IMR-90 (cell line): ENCODE data around the gene BRD1.

ENCODE experiments used
- BHLHE40 ChIP-seq: fragments of 150-350 bp; IDR thresholded peaks from 2 replicates; pipeline ENCODE4 v1.6.1; 2016; ENCODE audit warnings: mild to moderate bottlenecking, low read depth, low read length
- CEBPB ChIP-seq: IDR thresholded peaks from 2 replicates; pipeline ENCODE4 v1.6.1; 2012; ENCODE audit warnings: low read depth, low read length, improper control_type of control experiment
- CHD1 ChIP-seq: IDR thresholded peaks from 2 replicates; pipeline ENCODE4 v1.6.1; 2012; ENCODE audit warnings: low read depth, low read length, improper control_type of control experiment
- FOS ChIP-seq: fragments of 150-350 bp; IDR thresholded peaks from 2 replicates; pipeline ENCODE4 v1.6.1; 2016; ENCODE audit warnings: low read depth, low read length
- MAZ ChIP-seq: IDR thresholded peaks from 2 replicates; pipeline ENCODE4 v1.6.1; 2012; ENCODE audit warnings: low read depth, mild to moderate bottlenecking, low read length, improper control_type of control experiment, moderate library complexity, borderline replicate concordance
- MXI1 ChIP-seq: IDR thresholded peaks from 2 replicates; pipeline ENCODE4 v1.6.1; 2012; ENCODE audit warnings: low read depth, mild to moderate bottlenecking, low read length, moderate library complexity, borderline replicate concordance
- POLR2A ChIP-seq: IDR thresholded peaks from 2 replicates; pipeline ENCODE4 v1.6.1; 2012; ENCODE audit warnings: mild to moderate bottlenecking, low read depth, low read length
- RAD21 ChIP-seq: IDR thresholded peaks from 2 replicates; pipeline ENCODE4 v1.6.1; 2012; ENCODE audit warnings: low read length, improper control_type of control experiment
- RCOR1 ChIP-seq: IDR thresholded peaks from 2 replicates; pipeline ENCODE4 v1.6.1; 2012; ENCODE audit warnings: mild to moderate bottlenecking, low read length, improper control_type of control experiment; ENCODE audit not compliant: insufficient replicate concordance
- SMC3 ChIP-seq: fragments of 150-350 bp; IDR thresholded peaks from 2 replicates; pipeline ENCODE4 v1.6.1; 2016; ENCODE audit warnings: low read depth, mild to moderate bottlenecking, antibody characterized with exemption, low read length, moderate library complexity
- TF ChIP-seq, protein P1 (sequence below): conservative IDR thresholded peaks from 2 replicates; pipeline ENCODE4 v1.5.1; 2012; ENCODE audit warnings: mild to moderate bottlenecking, low read depth, low read length, improper control_type of control experiment

GRCh38 chr22:49829044-49829853 lies 1.6 kb upstream of the BRD1 start:
- TF ChIP-seq, protein P1, sequence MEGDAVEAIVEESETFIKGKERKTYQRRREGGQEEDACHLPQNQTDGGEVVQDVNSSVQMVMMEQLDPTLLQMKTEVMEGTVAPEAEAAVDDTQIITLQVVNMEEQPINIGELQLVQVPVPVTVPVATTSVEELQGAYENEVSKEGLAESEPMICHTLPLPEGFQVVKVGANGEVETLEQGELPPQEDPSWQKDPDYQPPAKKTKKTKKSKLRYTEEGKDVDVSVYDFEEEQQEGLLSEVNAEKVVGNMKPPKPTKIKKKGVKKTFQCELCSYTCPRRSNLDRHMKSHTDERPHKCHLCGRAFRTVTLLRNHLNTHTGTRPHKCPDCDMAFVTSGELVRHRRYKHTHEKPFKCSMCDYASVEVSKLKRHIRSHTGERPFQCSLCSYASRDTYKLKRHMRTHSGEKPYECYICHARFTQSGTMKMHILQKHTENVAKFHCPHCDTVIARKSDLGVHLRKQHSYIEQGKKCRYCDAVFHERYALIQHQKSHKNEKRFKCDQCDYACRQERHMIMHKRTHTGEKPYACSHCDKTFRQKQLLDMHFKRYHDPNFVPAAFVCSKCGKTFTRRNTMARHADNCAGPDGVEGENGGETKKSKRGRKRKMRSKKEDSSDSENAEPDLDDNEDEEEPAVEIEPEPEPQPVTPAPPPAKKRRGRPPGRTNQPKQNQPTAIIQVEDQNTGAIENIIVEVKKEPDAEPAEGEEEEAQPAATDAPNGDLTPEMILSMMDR, result no peak
- TF ChIP-seq POLR2A, result no peak
- no peak for TF ChIP-seq SMC3
- no peak for TF ChIP-seq RCOR1
- no peak for TF ChIP-seq CEBPB
- TF ChIP-seq RAD21, result no peak
- no peak for TF ChIP-seq MAZ
- no peak for TF ChIP-seq CHD1
- no peak for TF ChIP-seq BHLHE40
- no peak for TF ChIP-seq MXI1
- TF ChIP-seq FOS, result no peak
